Muscle of arm (tissue), 12 donors: ENCODE data around the gene MYO19. TPM values are rescaled to one million over a fixed set of nuclear protein-coding genes. Genes with fewer than 3 reads are reported as not detected.
"Not testable (repeated sequence)": the region's sequence is repeated elsewhere in the genome, so short reads cannot be mapped to it uniquely, and the experiment has no call there.

ENCODE experiments used
- DNase-seq: peaks from one replicate; pipeline ENCODE4 v3.0.0-alpha.2; 2013
- polyA plus RNA-seq, 12 donors: library from polyadenylated mRNA; unstranded; fragments of 120-200 nt; gene quantifications; one replicate each; pipeline ENCODE4 v1.2.1, GENCODE V29; 2013; ENCODE audit not compliant: insufficient read length in 12 of 12

Gene MYO19
- polyA plus RNA-seq, 12 donors, result 19.7 to 60.2 (median 30.8) TPM; not detected in 1

- DNase-seq, result no peak
Observed at GRCh38 chr17:36503456-36504155, 31.1 kb downstream of the MYO19 start.

GRCh38 chr17:36501963-36502362, 32.7 kb downstream of the MYO19 start:
- DNase-seq, result no peak

GRCh38 chr17:36501351-36501750, 33.3 kb downstream of the MYO19 start:
- no peak for DNase-seq

- DNase-seq, result no peak
Observed at GRCh38 chr17:36500745-36501225, 33.9 kb downstream of the MYO19 start.

GRCh38 chr17:36498560-36499300, 35.9 kb downstream of the MYO19 start:
- no peak for DNase-seq

GRCh38 chr17:36498155-36498554, 36.5 kb downstream of the MYO19 start:
- no peak for DNase-seq

- DNase-seq, result no peak
Observed at GRCh38 chr17:36496018-36496789, 38.5 kb downstream of the MYO19 start.

GRCh38 chr17:36495076-36495578, 39.5 kb downstream of the MYO19 start:
- DNase-seq, result no peak

- DNase-seq, result no peak
Observed at GRCh38 chr17:36494674-36495073, 40.0 kb downstream of the MYO19 start.

- no peak for DNase-seq
Observed at GRCh38 chr17:36493956-36494355, 40.7 kb downstream of the MYO19 start.

- peak; percentile 96 for DNase-seq
Observed at GRCh38 chr17:36486204-36487194, 48.2 kb downstream of the MYO19 start, which contains the start of gene ZNHIT3. TSS of gene ZNHIT3 (plus strand) at chr17:36486681. CDS start at chr17:36486700, 19 bp downstream.

GRCh38 chr17:36485805-36486203, 48.9 kb downstream of the MYO19 start:
- DNase-seq, result no peak

GRCh38 chr17:36485027-36485426, 49.6 kb downstream of the MYO19 start:
- no peak for DNase-seq

GRCh38 chr17:36484021-36484420, 50.6 kb downstream of the MYO19 start:
- not testable (repeated sequence) for DNase-seq

GRCh38 chr17:36482611-36483504, 51.8 kb downstream of the MYO19 start:
- DNase-seq, result peak; percentile 85

GRCh38 chr17:36481829-36482228, 52.8 kb downstream of the MYO19 start:
- no peak for DNase-seq

- DNase-seq, result no peak
Observed at GRCh38 chr17:36475346-36475970, 59.2 kb downstream of the MYO19 start.

- no peak for DNase-seq
Observed at GRCh38 chr17:36474571-36474970, 60.1 kb downstream of the MYO19 start.

GRCh38 chr17:36470499-36470898, 64.2 kb downstream of the MYO19 start:
- no peak for DNase-seq
